Measurements from ENCODE around the gene GPRC5A.

GPRC5A gene

GRCh38 chr12:12882288-12882687 is 9.1 kb upstream of the GPRC5A start:
- TF ChIP-seq FOXM1 (IDR thresholded peaks at IDR 0.05; ENCODE audit: borderline replicate concordance, low read depth), result no peak
- no peak for TF ChIP-seq TEAD4 (IDR thresholded peaks at IDR 0.05)
- TF ChIP-seq MAX (IDR thresholded peaks at IDR 0.05), result no peak
- no peak for TF ChIP-seq EGR1 (IDR thresholded peaks at IDR 0.05)
- TF ChIP-seq RAD21 (IDR thresholded peaks at IDR 0.05; ENCODE audit: low read depth), result no peak
- TF ChIP-seq ZBTB7A (IDR thresholded peaks at IDR 0.05; ENCODE audit: low read depth), result no peak
- TF ChIP-seq, protein P1, sequence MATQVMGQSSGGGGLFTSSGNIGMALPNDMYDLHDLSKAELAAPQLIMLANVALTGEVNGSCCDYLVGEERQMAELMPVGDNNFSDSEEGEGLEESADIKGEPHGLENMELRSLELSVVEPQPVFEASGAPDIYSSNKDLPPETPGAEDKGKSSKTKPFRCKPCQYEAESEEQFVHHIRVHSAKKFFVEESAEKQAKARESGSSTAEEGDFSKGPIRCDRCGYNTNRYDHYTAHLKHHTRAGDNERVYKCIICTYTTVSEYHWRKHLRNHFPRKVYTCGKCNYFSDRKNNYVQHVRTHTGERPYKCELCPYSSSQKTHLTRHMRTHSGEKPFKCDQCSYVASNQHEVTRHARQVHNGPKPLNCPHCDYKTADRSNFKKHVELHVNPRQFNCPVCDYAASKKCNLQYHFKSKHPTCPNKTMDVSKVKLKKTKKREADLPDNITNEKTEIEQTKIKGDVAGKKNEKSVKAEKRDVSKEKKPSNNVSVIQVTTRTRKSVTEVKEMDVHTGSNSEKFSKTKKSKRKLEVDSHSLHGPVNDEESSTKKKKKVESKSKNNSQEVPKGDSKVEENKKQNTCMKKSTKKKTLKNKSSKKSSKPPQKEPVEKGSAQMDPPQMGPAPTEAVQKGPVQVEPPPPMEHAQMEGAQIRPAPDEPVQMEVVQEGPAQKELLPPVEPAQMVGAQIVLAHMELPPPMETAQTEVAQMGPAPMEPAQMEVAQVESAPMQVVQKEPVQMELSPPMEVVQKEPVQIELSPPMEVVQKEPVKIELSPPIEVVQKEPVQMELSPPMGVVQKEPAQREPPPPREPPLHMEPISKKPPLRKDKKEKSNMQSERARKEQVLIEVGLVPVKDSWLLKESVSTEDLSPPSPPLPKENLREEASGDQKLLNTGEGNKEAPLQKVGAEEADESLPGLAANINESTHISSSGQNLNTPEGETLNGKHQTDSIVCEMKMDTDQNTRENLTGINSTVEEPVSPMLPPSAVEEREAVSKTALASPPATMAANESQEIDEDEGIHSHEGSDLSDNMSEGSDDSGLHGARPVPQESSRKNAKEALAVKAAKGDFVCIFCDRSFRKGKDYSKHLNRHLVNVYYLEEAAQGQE (IDR thresholded peaks at IDR 0.05; ENCODE audit: low read depth), result no peak
- no peak for TF ChIP-seq CEBPB (IDR thresholded peaks at IDR 0.05)
- no peak for TF ChIP-seq CREB1 (IDR thresholded peaks at IDR 0.05; ENCODE audit: low read depth)
- TF ChIP-seq EP300 (IDR thresholded peaks at IDR 0.05; ENCODE audit: borderline replicate concordance), result no peak
- TF ChIP-seq TCF12 (IDR thresholded peaks at IDR 0.05; ENCODE audit: low read depth), result no peak
- TF ChIP-seq, protein P2, sequence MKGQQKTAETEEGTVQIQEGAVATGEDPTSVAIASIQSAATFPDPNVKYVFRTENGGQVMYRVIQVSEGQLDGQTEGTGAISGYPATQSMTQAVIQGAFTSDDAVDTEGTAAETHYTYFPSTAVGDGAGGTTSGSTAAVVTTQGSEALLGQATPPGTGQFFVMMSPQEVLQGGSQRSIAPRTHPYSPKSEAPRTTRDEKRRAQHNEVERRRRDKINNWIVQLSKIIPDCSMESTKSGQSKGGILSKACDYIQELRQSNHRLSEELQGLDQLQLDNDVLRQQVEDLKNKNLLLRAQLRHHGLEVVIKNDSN (IDR thresholded peaks at IDR 0.05), result no peak
- no peak for TF ChIP-seq TAF1 (IDR thresholded peaks at IDR 0.05; ENCODE audit: low read depth)

GRCh38 chr12:12883369-12884001 is 7.9 kb upstream of the GPRC5A start:
- no peak for TF ChIP-seq MAX (IDR thresholded peaks at IDR 0.05)
- TF ChIP-seq YY1 (IDR thresholded peaks at IDR 0.05; ENCODE audit: low read depth), result peak; percentile 56
- no peak for TF ChIP-seq NFIC (IDR thresholded peaks at IDR 0.05)
- TF ChIP-seq EP300 (IDR thresholded peaks at IDR 0.05; ENCODE audit: borderline replicate concordance), result no peak
- no peak for TF ChIP-seq RAD21 (IDR thresholded peaks at IDR 0.05; ENCODE audit: low read depth)
- TF ChIP-seq, protein P1 (IDR thresholded peaks at IDR 0.05; ENCODE audit: low read depth), result no peak

DNA sequence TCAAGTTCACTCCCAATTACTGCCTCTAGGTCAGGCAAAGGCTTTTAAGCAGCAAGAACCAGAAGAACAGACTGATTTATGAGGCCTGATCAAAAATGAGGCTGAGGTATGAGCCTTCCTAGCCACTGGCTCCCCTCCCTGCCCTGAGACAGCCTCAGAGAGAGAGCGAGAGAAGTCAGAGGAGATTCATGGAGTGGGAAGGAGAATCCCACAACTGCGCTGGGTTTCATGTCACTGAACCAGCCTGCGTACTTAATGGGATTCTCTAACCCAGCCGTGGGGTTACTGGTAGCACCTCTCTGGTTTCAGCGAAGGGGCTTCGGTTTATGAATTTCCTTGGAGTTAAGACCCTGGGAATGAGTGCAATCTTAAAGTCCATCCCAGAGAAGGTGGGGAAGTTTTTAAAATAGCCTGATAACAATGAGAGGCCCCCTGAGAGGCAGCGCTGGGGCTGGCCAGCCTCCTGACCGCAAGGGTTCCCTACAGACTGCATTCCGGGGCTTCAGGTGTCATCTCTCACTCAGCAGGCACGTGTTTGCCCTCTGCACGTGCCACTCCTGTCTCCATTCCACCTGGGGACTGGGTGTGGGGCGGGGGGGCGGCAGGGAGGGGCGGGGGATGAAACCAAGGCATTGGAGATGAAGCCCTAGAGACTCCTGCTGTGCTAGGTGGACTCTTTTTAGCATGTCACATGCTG is 6.1 kb upstream of the GPRC5A start:
- peak; percentile 92 for TF ChIP-seq EP300 (IDR thresholded peaks at IDR 0.05; ENCODE audit: borderline replicate concordance)
- peak; percentile 52 for TF ChIP-seq YY1 (IDR thresholded peaks at IDR 0.05; ENCODE audit: low read depth)
- no peak for TF ChIP-seq TAF1 (IDR thresholded peaks at IDR 0.05; ENCODE audit: low read depth)
- TF ChIP-seq TEAD4 (IDR thresholded peaks at IDR 0.05), result peak; percentile 99
- no peak; the same call in 1 of the 2 replicates for TF ChIP-seq CEBPB (IDR thresholded peaks at IDR 0.05)
- TF ChIP-seq, protein P2 (IDR thresholded peaks at IDR 0.05), result peak; percentile 87
- TF ChIP-seq FOXM1 (IDR thresholded peaks at IDR 0.05; ENCODE audit: borderline replicate concordance, low read depth), result peak; percentile 83; the same call in 1 of the 2 replicates
- peak; percentile 94 for TF ChIP-seq TCF12 (IDR thresholded peaks at IDR 0.05; ENCODE audit: low read depth)
- peak; percentile 87 for TF ChIP-seq NFIC (IDR thresholded peaks at IDR 0.05)
- TF ChIP-seq MAX (IDR thresholded peaks at IDR 0.05), result peak; percentile 98
- TF ChIP-seq ZBTB7A (IDR thresholded peaks at IDR 0.05; ENCODE audit: low read depth), result peak; percentile 38; the same call in 1 of the 2 replicates
- TF ChIP-seq EGR1 (IDR thresholded peaks at IDR 0.05), result no peak
- peak; percentile 4; the same call in 1 of the 2 replicates for TF ChIP-seq RAD21 (IDR thresholded peaks at IDR 0.05; ENCODE audit: low read depth)

- TF ChIP-seq, protein P2 (IDR thresholded peaks at IDR 0.05), result no peak
- TF ChIP-seq RAD21 (IDR thresholded peaks at IDR 0.05; ENCODE audit: low read depth) (no peak), EP300 (IDR thresholded peaks at IDR 0.05; ENCODE audit: borderline replicate concordance) (no peak)
Observed at GRCh38 chr12:12887471-12887870, 3.9 kb upstream of the GPRC5A start.

GRCh38 chr12:12889701-12890100 is 1.7 kb upstream of the GPRC5A start:
- TF ChIP-seq TCF12 (IDR thresholded peaks at IDR 0.05; ENCODE audit: low read depth) (no peak), CREB1 (IDR thresholded peaks at IDR 0.05; ENCODE audit: low read depth) (no peak), ZBTB7A (IDR thresholded peaks at IDR 0.05; ENCODE audit: low read depth) (no peak), EGR1 (IDR thresholded peaks at IDR 0.05) (no peak), NFIC (IDR thresholded peaks at IDR 0.05) (no peak), TAF1 (IDR thresholded peaks at IDR 0.05; ENCODE audit: low read depth) (no peak)
- TF ChIP-seq, protein P2 (IDR thresholded peaks at IDR 0.05), result no peak

Measured in Ishikawa (cell line).